GM21390 (cell line): ENCODE results near the gene DUSP9.

Experiments used
- ATAC-seq: cut with Tn5 transposase; IDR thresholded peaks from one replicate; pipeline ENCODE4 v1.9.1; 2021; ENCODE audit not compliant: unreplicated experiment

The DUSP9 gene

GRCh38 chrX:153647461-153648357 lies 706 bp downstream of the DUSP9 start:
- no peak for ATAC-seq

- ATAC-seq, result no peak
These were observed 1.6 kb downstream of the DUSP9 start for GRCh38 chrX:153648358-153649177.

- ATAC-seq, result no peak
These were observed 2.3 kb downstream of the DUSP9 start for GRCh38 chrX:153649178-153649914.

DNA sequence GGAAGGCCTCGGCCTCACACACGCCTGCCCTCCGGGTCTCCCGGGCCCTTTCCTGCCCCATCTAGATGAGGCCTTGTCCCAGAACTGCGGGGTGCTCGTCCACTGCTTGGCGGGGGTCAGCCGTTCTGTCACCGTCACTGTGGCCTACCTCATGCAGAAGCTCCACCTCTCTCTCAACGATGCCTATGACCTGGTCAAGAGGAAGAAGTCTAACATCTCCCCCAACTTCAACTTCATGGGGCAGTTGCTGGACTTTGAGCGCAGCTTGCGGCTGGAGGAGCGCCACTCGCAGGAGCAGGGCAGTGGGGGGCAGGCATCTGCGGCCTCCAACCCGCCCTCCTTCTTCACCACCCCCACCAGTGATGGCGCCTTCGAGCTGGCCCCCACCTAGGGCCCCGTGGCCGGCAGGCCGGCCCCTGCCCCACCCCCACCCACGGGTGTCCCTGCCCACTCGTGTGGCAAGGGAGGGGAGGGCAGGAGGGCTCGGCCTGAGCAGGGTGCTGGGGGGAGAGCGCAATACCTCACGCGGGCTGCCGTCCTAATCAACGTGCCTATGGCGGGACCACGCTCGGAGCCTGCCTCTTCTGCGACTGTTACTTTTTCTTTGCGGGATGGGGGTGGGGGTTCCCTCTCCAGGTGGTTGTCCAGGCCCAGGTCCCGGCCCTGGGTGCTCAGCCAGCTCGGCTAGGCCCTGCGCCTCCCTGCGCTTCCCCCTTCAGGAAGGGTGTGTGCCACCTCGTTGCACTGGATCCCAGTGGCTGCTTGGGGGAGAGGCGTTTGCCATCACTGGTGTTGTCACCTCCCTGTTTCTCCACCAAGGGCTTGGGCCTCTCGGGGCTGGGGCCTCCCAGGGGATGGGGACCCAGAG lies 3.1 kb downstream of the DUSP9 start:
- no peak for ATAC-seq

- ATAC-seq, result no peak
These were observed 4.0 kb downstream of the DUSP9 start for GRCh38 chrX:153650959-153651358.

DNA sequence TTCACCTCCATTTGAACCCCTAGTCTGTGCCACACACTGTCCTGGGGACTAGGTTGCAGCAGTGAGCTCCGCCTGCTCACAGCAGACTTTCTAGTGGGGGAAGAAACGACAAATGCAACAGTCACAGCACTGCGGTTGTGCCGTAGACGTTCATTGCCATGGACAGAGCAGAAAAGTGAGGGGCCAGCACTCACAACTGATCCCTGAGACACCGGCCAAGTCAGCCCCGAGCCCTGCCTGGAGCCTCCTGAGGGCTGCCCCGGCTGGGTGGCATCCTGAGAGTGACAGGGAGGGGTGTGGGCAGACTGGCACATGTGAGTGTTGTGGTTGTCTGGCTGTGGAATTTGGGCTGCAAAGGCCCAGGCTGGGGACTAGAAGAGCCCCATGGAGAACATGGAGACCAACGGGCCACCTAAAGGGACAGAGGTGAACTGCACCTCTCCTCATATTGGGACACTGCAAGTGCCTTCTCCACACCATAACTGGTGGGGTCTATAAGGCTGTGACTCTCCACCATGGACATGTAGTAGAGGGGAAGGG lies 4.6 kb downstream of the DUSP9 start:
- ATAC-seq, result no peak

DNA sequence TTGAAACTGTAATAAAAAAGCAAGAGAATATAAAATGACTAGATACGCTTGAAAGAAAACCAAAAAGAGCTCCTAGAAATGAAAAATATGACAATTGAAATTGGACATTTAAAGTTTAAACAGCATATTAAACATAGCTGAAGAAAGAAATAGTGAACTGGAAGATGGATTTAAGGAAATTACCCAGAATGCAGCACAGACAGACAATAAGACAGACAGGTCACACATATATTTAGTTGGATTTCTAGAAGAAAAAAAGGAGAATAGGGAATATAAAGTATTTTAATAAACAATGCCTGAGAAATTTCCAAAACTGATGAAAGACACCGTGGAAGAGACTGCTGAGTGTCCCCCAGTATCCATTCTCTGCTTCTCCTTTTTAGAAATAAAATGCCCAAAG lies 6.6 kb downstream of the DUSP9 start:
- no peak for ATAC-seq

DNA sequence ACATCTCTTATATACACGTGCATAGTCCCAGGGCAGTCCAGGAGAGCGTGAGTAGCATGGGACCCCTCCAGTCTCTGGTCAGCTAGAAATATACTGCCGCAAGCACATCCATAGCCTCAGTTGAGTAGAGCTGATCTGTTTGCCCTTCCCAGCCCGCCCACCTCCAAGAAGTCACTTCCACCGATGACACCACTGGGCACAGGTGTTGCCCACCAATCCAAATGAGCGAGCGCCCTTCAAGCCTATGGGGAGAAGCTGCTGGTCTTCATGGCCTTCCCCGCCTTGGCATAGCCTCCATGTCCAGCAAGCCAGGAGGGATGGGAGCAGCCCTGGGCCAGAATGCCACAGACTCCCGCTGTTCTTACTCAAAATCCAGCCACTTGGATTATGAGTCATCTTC lies 10.2 kb downstream of the DUSP9 start:
- no peak for ATAC-seq

- no peak for ATAC-seq
These were observed 12.3 kb downstream of the DUSP9 start for GRCh38 chrX:153659268-153659667.

- no peak for ATAC-seq
These were observed 15.3 kb downstream of the DUSP9 start for GRCh38 chrX:153662266-153662665.

GRCh38 chrX:153665726-153666306 lies 18.8 kb downstream of the DUSP9 start:
- no peak for ATAC-seq

DNA sequence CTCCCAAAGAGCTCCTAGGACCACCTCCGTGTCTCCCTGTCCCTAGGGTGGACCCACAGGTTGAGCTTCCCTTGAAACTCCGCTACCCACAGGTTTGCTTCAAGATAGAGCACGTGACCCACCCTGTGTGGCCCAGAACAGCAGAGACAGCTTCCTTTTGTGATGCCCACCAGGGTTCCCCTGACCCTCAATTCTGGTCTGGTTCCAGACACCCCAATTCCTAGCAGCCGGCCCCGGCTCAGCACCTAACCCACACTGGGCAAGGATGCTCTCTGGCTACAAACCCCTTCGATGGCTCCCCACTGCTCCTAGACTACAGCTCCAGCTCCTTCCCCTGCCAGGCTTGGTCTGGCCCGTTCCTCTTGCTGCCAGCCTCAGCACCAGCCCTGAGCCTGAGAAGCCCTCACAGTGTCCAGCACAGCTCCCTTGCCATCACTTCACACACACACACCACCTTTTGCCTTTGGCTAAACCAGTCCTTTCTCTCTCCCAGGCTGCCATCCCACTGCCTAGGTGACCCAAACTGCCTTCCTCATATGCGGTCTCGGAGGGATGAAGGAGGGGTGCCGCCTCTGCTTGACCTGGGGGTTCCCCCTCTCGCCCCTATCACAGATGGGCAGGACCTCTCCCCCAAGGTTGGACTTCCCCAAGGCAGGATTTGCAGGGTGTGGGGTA lies 20.4 kb downstream of the DUSP9 start:
- ATAC-seq, result no peak

DNA sequence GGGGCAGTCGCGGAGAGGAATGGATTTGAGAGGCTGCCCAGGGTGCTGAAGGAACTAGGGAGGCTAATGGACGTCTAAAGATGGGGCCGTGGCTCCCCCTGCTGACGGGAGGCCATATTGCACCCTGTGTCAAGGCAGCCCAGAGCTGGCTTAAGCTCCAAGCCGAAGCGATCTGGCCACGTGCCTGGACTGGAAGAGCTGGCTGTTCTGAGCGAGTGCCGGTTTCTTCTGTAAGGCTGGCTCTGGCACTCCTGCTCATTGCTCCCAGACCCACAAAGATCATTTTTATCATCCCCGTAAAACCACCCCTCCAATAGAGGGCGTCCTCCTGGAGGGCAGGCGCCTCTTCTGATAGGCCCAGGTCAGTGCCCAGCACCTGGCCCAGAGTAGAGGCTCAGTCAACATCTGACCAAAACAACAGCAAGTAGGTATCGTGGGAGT lies 21.0 kb downstream of the DUSP9 start:
- ATAC-seq, result no peak

DNA sequence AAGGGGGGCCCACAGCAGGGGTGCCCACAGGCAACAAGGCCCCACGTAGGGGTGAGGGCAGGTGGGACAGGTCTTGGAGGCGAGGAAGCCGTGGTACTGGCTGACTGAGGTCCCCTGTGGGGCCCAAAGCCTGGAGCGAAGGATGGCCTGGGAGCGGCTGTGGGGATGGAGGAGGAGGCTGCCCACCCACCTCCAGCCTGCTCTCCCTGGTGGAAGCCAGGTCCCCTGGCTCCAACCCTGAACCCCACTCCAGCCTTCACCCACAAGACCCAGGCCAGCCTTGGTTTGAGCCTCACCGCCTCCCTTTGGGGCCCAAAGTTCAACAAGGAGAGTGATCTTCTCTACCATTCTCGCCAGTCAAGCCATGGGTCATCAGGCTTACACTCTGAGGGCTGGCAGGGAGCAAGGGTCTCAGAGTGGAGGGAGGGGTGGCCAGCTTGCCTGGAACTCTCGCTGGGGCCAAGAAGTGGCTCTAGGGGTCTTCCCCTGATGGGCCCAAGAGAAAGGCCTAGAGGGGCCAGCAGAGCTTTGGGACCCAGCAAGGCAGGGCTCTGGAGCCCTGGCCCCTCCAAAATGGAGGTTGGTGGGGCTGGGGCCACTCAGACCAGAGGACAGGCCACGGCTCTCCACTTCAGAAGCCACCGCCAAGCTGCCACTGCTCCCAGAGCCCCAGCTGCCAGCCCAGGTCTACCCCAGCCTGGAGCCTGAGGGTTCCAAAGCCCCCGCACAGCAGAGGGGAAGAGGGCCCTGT lies 21.6 kb downstream of the DUSP9 start:
- no peak for ATAC-seq

DNA sequence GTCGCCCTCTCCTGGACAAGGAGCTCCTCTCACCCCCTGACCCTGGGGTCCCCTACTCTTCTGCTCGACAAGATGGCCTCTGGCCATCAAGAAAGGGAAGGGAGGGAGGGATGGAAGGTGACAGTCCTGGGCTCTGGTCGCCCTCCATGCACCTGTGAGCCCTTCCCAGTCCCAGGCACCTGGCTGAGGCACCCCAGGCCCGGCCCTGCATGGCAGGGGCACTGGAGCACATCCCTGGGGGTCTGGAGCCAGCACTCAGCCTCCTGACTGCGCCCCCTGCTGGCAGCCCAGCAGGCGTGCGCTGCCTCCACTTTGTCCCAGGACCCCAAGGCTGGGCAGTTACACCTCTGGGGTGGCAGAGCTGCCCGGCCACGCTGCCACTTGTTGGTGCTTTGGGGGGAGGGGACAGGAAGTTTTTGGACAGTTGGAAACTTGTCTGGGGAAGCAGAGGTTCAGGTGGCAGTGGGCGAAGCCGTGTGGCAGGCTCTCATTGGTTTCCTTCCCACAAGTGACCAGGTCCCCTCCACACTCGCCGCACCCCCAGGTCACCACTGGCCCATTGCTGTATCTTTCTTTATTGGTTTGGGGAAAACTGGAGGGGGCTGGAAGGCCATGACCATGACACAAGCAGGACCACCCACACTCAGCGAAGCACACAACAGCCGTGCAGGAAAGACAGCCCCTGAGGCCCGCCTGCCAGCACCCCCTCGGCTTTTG lies 22.3 kb downstream of the DUSP9 start:
- no peak for ATAC-seq

DNA sequence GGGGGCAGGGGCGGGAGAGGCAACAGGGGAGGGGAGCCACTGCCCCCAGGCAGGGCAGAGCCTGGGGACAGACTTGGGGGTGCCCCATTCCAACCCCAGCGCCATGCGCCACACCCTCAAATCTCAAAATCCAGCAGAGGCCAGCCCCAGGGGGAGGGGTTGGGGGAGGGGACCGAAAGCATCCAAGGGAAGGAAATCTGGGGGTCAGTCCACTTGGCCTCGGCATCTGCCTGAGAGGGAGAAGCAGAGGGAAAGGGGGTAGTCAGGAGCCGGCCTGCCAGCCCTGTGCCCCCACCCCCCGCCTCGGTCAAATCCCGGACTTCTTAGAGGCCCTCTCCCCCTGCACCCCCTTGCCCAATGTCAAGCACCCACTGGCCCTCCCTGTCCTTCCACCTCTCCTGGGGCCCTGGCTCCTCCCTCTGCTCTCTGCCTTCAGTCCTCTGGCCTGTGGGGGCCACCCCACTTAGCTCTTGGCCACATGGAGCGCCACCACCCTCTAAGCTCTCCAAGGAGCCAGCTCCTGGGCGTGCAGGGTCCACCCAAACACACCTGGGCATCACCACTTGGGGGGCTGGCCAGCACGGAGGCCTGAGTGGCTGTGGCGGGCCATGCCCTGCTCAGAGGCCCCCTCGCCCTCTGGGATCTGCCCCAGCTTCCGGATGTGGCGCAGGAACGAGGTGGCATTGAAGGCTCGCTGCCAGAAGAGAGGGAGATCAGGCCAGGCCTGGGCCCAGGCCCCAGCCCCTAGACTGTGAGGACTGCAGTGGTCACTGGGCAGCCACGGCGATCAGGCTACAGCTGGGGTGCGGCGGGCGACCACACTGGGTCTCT lies 23.1 kb downstream of the DUSP9 start:
- ATAC-seq, result no peak
